Stimulated activated CD4-positive, alpha-beta T cell treated with anti-CD3 and anti-CD28 coated beads, Interleukin-1b, Interleukin-23, amount 100 ng/mL, for 4 hours (primary cell): ENCODE measurements around the gene NHSL1.

Experiments
- DNase-seq, 2 donors: peaks; one replicate each; pipeline ENCODE4 v3.0.0-alpha.2; 2020; ENCODE audit warnings: low read depth in 2 of 2

NHSL1 gene

GRCh38 chr6:138499303-138500018 lies at the start of gene NHSL1:
NHSL1 (minus strand) TSS chr6:138499494; CDS start chr6:138499290, 204 bp downstream.
- DNase-seq, result no peak

GRCh38 chr6:138546733-138547185 lies 47.5 kb upstream of the NHSL1 start:
- no peak for DNase-seq

- no peak for DNase-seq
These were observed 46.3 kb upstream of the NHSL1 start for GRCh38 chr6:138545621-138545980.

- no peak for DNase-seq
These were observed 45.2 kb upstream of the NHSL1 start for GRCh38 chr6:138544501-138544900.

- DNase-seq, result no peak
These were observed 44.4 kb upstream of the NHSL1 start for GRCh38 chr6:138543657-138544056.

GRCh38 chr6:138541823-138542481 lies 42.7 kb upstream of the NHSL1 start:
- no peak for DNase-seq

GRCh38 chr6:138540468-138540867 lies 41.2 kb upstream of the NHSL1 start:
- DNase-seq, result no peak

GRCh38 chr6:138539876-138540275 lies 40.6 kb upstream of the NHSL1 start:
- no peak for DNase-seq

GRCh38 chr6:138538390-138539031 lies 39.2 kb upstream of the NHSL1 start:
- no peak for DNase-seq

- DNase-seq, result no peak
These were observed 37.8 kb upstream of the NHSL1 start for GRCh38 chr6:138537106-138537505.

GRCh38 chr6:138535728-138536455 lies 36.6 kb upstream of the NHSL1 start:
- DNase-seq, result no peak

- no peak for DNase-seq
These were observed 34.4 kb upstream of the NHSL1 start for GRCh38 chr6:138533667-138534066.

- DNase-seq, result no peak
These were observed 32.1 kb upstream of the NHSL1 start for GRCh38 chr6:138531387-138531786.

GRCh38 chr6:138529478-138529877 lies 30.2 kb upstream of the NHSL1 start:
- no peak for DNase-seq

GRCh38 chr6:138528956-138529355 lies 29.7 kb upstream of the NHSL1 start:
- no peak for DNase-seq

GRCh38 chr6:138528137-138528536 lies 28.8 kb upstream of the NHSL1 start:
- no peak for DNase-seq

GRCh38 chr6:138527411-138528088 lies 28.3 kb upstream of the NHSL1 start:
- DNase-seq, result no peak

GRCh38 chr6:138526822-138527235 lies 27.5 kb upstream of the NHSL1 start:
- DNase-seq, result no peak

GRCh38 chr6:138525355-138525754 lies 26.1 kb upstream of the NHSL1 start:
- DNase-seq, result no peak

- no peak for DNase-seq
These were observed 25.2 kb upstream of the NHSL1 start for GRCh38 chr6:138524526-138524925.

- no peak for DNase-seq
These were observed 24.3 kb upstream of the NHSL1 start for GRCh38 chr6:138523347-138524210.
